Measurements from ENCODE around the gene CENPX.

- TF ChIP-seq CTCF (IDR thresholded peaks at IDR 0.05), result no peak
- no peak for TF ChIP-seq ZFX (IDR thresholded peaks at IDR 0.05; ENCODE audit: borderline replicate concordance)
These were observed 14.3 kb downstream of the CENPX start for GRCh38 chr17:82008258-82008940.

All from 22Rv1 (cell line).